Suppressor macrophage treated with lipopolysaccharide for 1 hour (primary cell): ENCODE results near the gene RCBTB1.

ENCODE experiments used
- DNase-seq, 3 donors: peaks; one replicate each; pipeline ENCODE4 v3.0.0-alpha.2; 2020 to 2022

Gene RCBTB1

DNA sequence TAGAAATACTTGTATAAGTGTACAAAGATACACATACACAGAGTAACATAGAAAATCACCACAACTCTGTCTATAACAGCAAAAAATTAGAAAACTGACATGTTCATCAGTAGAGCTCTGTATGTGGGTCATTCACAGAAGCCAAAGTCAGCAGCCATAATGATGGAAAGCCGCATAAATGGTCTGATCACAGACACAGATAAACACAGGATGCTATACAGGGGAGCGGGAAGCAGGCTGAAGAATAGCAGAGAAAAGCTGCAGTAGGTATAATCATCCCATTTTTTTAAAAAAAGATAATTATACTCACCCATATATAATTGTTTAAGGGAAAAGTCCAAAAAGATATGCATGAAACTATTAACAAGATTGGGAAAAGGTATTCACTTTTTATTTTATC is 31.5 kb downstream of the RCBTB1 start:
- no peak for DNase-seq

DNA sequence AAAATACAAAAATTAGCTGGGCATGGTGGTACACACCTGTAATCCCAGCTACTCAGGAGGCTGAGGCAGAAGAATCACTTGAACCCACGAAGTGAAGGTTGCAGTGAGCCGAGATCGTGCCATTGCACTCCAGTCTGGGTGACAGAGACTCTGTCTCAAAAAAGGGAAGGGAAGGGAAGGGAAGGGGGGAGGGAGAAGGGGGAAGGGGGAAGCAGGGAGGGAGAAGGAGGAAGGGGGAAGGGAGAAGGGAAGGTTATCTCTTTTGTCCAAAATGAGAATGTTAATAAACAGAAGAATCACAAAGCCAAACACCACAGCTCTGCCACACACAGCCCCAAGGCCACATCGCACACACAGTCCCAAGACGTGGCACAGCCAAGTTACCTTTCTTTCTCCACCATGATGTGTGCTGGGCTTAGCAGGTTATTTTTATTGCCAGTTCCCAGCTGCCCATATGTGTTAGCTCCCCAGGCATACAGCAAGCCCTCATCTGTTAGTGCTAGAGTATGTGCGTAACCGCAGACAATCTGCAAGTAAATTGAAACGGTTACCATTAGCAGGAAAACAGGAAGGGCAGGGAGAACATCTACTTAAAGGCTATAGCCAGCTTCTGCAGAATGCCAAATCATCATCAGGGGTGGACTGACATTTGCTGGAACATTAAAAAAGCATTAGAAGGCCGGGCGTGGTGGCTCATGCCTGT is 34.3 kb downstream of the RCBTB1 start:
- DNase-seq = peak; percentile 32 to 47 (median 39)

DNA sequence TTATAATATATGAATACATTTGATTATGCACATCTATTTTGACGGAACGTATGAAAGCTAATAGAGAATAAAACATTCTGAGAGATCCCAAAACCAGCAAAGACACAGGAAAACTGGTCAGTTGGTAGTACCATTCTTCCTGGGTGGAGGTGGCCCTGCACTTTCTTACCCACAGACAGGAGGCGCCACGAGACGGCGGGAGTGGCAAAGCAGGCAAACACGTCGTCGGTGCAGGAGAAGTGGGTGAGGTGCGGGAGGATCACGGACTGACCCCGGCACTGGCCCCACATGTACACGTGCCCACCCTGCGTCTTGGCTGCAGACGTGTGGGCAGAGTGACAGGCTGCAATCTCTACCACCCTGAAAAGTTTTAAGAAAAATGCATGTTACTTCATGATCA is 36.1 kb downstream of the RCBTB1 start:
- DNase-seq = no peak

DNA sequence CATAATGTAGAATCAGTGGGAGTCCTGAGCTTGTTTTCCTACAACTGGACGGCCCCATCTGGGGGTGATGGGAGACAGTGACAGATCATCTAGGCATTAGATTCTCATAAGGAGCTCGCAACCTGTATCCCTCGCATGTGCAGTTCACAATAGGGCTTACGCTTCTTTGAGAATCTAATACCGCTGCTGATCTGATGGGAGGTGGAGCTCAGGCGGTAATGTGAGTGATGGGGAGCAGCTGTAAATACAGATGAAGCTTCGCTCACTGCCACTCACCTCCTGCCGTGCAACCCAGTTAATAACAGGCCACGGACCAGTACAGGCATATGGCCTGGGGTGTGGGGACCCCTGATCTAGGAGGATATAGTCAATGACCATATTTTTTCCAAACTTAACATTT is 38.8 kb downstream of the RCBTB1 start:
- no peak for DNase-seq

DNA sequence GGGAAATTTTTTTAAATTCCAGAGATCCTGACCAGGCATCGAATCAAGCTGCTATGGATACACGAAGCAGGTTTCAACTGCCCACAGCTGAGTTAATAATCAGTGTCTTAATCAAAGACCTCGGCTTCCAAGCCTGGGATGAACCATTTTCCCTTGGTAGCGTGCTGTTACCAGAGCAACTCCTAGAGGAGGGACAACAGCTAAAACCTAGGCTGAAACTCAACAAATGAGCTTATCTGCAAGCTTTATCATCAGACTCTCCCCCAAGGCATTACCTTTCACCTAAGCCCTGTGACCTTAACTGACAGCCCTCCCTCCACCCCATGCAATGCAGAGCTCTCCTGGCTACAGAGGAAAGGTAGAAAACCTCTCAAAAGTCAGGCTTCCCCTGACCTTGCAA is 39.7 kb downstream of the RCBTB1 start:
- no peak for DNase-seq

- DNase-seq = no peak
Observed at GRCh38 chr13:49543656-49544055, 41.7 kb downstream of the RCBTB1 start.

- DNase-seq = peak; percentile 49 to 59 (median 51)
Observed at GRCh38 chr13:49540552-49540951, 44.8 kb downstream of the RCBTB1 start.

GRCh38 chr13:49539746-49540145 is 45.6 kb downstream of the RCBTB1 start:
- DNase-seq = no peak

GRCh38 chr13:49539313-49539712 is 46.0 kb downstream of the RCBTB1 start:
- no peak for DNase-seq

DNA sequence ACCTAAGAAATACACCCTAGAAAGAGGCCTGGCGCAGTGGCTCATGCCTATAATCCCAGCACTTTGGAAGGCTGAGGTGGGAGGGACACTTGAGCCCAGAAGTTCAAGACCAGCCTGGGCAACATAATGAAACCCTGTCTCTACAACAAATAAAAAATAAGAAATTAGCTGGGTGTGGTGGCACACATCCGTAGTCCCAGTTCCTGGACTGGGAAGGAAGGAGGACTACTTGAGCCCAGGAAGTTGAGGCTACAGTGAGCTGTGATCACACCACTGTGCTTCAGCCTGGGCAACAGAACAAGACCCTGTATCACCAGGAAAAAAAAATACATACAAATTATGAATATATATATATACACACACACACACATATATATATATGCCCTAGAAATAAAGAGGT is 47.0 kb downstream of the RCBTB1 start:
- no peak for DNase-seq

DNA sequence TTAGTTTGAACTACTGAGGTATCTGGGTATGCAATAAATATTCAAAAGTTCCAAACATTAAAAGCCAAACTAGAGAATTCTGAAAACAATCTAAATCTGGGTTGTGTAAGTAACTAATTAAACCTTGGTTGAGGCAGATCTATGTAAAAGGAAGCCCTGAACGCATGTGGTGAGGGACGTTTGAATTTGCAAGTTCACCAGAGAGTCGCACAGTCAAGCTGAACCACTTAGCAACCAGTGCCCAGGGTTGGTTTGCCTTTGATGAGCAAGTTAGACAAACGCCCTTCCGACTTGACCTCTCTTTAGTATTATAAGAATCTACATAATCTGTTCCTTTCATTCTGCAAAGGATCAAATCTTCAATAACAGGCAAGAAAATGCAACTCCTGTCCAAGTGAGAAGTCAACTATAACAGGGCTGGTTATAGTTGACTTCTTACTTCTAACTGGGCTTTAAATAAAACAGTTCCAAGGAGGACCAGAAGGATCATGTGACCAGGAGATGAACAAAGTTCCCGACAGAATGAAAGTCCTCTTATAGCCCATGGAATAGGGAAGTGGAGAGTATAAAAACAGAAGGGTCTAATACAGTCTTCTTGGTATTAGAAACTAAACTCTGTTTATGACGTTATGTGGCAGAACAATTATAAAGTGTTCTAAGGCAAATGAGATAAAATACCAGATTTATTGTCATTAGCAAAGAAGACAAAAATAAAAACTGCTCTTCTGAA is 49.0 kb downstream of the RCBTB1 start:
- peak; percentile 43 to 70 (median 62) for DNase-seq

DNA sequence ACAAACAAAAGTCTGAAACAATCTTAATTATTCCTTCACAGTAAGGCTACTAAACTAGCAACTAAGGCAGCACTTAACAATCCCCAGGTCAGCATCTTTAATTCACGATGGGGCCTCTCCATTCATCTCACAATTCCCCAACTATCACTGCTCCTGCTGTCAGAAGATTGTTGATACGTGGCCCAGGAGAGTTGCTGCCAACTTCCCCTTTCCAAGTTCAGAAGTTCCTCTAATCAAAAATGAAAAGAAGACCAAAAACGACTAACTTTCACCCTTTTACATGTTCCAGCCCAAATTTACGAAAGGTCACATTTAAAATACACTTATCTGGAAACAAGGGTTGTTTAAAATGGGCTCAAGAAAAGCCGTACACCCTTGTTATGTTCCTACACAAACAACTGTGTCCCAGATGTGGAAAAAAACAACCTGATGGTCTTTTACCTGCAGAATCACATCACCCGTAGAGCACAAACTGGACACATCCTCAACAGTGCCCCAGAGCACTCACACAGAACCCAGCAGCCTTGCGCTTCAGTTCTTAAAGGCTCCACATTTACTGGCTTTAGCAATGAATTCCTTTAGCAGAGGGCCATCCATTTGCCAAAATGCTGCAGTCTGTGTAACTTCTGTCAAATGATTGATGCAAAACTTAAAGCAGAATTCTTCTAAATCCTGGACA is 51.6 kb downstream of the RCBTB1 start:
- peak; percentile 39 to 66 (median 56) for DNase-seq

- no peak for DNase-seq
Observed at GRCh38 chr13:49533011-49533410, 52.3 kb downstream of the RCBTB1 start.

DNA sequence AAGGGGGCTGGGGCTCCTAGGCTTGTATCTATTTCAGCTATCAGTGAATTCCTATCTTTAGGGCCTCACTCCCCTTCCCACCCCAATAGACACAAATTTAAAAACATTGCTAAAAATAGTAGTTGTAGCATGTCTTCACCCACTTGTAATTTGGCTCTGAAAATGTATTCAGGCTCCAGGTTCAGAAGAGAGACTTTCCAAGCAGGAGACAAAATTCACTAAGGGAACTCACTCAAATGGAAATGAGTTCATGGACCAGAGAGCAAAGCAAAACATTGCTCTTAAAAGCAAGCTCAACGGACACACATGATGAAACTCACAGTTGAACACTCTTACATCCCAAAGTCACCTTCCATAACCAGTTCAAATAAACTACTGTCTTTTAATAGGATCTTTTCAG is 52.8 kb downstream of the RCBTB1 start:
- no peak for DNase-seq

- DNase-seq = peak; percentile 75 to 82 (median 75)
Observed at GRCh38 chr13:49530457-49530856, 54.9 kb downstream of the RCBTB1 start.

DNA sequence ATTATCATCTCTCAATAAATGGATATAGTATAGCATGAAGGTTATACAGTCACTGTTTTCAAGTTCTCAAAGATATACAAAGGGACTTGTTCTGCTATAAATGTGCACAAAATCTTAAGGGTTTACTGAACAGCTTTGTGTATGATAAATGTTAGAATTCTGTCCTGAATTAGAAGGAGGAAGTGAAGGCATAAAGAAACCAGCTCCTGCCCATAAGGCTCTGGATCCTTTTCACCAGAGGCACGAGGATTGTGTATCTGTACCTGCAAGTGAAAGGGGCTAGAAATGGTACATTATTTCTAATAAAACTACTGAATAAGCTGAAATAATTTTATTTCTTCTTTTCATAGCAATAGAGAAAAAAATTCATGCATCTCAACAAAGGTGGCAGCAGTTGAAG is 57.2 kb downstream of the RCBTB1 start:
- peak in 2 of 3 donors; percentile 22 to 27 for DNase-seq

GRCh38 chr13:49527123-49527522 is 58.2 kb downstream of the RCBTB1 start:
- DNase-seq = no peak

DNA sequence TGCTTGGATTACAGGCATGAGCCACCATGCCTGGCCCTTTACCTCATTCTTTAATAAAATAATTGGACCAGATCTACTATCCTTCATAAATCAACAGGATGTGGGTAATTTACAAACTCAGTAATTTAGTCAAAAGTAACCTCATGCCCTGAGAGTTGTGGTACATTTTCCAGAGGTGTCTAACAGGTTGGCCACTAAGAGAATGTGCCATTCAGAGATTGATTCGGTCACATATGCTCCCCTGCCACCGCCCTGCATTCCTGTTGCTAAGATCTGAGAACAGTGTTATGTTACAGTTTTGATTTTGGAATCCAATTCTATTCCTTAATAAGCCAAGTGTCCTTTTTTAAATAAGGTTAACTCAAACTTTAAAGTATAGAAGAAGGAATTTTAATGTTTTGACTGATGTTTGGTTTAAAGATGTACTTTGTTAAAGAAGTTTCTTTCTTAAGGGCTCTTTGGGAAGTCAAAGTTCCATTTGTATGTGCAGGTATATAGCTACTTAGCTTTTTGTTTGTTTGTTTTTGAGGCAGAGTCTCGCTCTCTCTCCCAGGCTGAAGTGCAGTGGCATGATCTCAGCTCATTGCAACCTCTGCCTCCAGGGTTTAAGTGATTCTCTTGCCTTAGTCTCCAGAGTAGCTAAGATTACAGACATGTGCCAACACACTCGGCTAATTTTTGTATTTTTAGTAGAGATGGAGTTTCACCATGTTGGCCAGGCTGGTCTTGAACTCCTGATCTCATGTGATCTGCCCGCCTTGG is 60.4 kb downstream of the RCBTB1 start:
- DNase-seq = no peak

- no peak for DNase-seq
Observed at GRCh38 chr13:49521224-49521623, 64.1 kb downstream of the RCBTB1 start.

GRCh38 chr13:49517461-49517860 is 67.9 kb downstream of the RCBTB1 start:
- peak in 1 of 3 donors; percentile 26 for DNase-seq

DNA sequence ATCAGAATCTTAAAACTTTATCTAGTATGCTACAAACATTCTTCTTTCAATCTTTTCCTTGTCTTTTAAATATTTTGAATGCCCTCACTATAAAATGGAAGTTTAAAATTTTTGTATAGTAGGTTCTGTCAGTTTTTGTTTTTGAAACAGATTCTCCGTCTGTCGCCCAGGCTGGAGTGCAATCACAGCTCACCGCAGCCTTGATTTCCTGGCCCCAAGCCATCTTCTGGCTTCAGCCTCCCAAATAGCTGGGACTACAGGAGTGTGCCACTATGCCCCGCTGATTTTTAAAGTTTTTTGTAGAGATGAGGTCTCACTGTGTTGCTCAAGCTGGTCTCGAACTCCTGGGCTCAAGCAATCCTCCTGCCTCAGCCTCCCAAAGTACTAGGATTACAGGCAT is 68.9 kb downstream of the RCBTB1 start:
- no peak for DNase-seq

- DNase-seq = no peak
Observed at GRCh38 chr13:49512578-49512977, 72.8 kb downstream of the RCBTB1 start.

GRCh38 chr13:49503951-49504350 is 81.4 kb downstream of the RCBTB1 start:
- DNase-seq = no peak
